Keratinocyte (primary cell): ENCODE results near the gene CYP4F3.

Experiments
- EZH2 ChIP-seq: IDR thresholded peaks from one replicate; pipeline ENCODE4 v1.6.1; 2012; ENCODE audit warnings: inconsistent platforms, mild to moderate bottlenecking, low read length, moderate library complexity
- TF ChIP-seq, protein P1 (sequence below), 3 experiments: IDR thresholded peaks in 1 of 3; conservative IDR thresholded peaks in 1 of 3; optimal IDR thresholded peaks in 1 of 3; 2 replicates in 2 of 3; 3 replicates in 1 of 3; pipeline versions ENCODE3 to v1.5.1; 2011; ENCODE audit warnings: low read length in 3 of 3, mild to moderate bottlenecking in 3 of 3, moderate library complexity in 2 of 3, control low read depth in 1 of 3, inconsistent platforms in 1 of 3; ENCODE audit not compliant: insufficient read depth in 2 of 3; ENCODE audit errors: extremely low read depth in 1 of 3

DNA sequence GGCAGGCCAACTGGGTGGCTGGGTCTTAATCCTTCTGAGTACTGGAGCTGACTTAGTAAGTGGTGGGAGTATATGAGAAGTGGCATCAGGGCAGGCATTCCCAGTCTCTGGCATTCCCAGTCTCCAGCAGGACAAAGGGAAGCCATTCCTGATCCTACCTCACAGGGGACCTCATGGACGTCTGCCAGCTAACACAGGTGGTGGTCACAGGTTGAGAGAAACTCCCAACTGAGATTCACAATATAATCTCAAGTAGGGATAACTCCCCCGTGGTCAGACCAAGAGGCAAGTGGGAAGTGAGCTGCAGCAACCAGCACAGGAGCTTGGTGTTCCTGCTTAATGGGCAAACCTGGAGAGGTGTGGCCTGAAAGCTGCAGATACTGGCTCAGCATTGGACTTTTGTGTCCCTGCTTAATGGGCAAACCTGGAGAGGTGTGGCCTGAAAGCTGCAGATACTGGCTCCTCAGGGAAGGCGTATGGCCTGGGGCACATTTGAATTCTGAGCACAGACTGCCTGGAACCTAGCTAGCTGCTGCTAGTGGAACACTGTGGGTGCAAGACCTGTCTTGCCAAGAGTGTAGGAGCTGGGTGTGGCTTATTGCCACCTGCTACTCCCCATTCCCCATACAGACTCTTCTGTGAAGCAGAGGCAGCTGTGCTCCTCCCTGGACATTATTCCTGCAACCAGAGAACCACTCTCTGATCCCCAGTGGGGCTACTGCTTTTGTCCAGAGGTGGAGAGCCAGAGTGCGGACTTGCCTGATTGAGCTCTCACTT lies 61.2 kb downstream of the CYP4F3 start:
- TF ChIP-seq, protein P1, sequence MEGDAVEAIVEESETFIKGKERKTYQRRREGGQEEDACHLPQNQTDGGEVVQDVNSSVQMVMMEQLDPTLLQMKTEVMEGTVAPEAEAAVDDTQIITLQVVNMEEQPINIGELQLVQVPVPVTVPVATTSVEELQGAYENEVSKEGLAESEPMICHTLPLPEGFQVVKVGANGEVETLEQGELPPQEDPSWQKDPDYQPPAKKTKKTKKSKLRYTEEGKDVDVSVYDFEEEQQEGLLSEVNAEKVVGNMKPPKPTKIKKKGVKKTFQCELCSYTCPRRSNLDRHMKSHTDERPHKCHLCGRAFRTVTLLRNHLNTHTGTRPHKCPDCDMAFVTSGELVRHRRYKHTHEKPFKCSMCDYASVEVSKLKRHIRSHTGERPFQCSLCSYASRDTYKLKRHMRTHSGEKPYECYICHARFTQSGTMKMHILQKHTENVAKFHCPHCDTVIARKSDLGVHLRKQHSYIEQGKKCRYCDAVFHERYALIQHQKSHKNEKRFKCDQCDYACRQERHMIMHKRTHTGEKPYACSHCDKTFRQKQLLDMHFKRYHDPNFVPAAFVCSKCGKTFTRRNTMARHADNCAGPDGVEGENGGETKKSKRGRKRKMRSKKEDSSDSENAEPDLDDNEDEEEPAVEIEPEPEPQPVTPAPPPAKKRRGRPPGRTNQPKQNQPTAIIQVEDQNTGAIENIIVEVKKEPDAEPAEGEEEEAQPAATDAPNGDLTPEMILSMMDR (optimal IDR thresholded peaks at IDR 0.05 in 1 of 3, IDR thresholded peaks at IDR 0.05 in 1 of 3, conservative IDR thresholded peaks at IDR 0.05 in 1 of 3; ENCODE audit: extremely low read depth in 1 of 3, insufficient read depth in 2 of 3, low read length in 3 of 3): no peak
- no peak for TF ChIP-seq EZH2
